Smooth muscle cell (in vitro differentiated cells): ENCODE measurements around the gene ROBO1. TPM values are rescaled to one million over a fixed set of nuclear protein-coding genes. Genes with fewer than 3 reads are reported as not detected.

Experiments
- DNase-seq: peaks from one replicate; lab custom pipeline; 2025; ENCODE audit not compliant: unreplicated experiment; lab: John Stamatoyannopoulos, UW
- H2AFZ ChIP-seq: fragments of 200-600 bp; sonication (generic); 2 replicates; pipeline ENCODE4 v1.6.0; 2016; ENCODE audit warnings: antibody characterized with exemption, low read depth, mild to moderate bottlenecking
- H3F3A ChIP-seq: fragments of 200-600 bp; sonication (generic); 2 replicates; pipeline ENCODE4 v1.6.0; 2017; ENCODE audit warnings: antibody characterized with exemption, low read depth
- H3K27ac ChIP-seq: fragments of 200-600 bp; sonication (generic); 2 replicates; pipeline ENCODE4 v1.5.1; 2016; ENCODE audit warnings: low read depth, mild to moderate bottlenecking
- H3K27me3 ChIP-seq: fragments of 200-600 bp; sonication (generic); 2 replicates; pipeline ENCODE4 v1.6.1; 2016; ENCODE audit warnings: low read depth, mild to moderate bottlenecking
- H3K36me3 ChIP-seq: fragments of 200-600 bp; sonication (generic); 2 replicates; pipeline ENCODE4 v1.5.1; 2016; ENCODE audit warnings: low read depth
- H3K4me1 ChIP-seq: fragments of 200-600 bp; sonication (generic); 2 replicates; pipeline ENCODE4 v1.5.1; 2016; ENCODE audit warnings: low read depth
- H3K4me2 ChIP-seq: fragments of 200-600 bp; sonication (generic); 2 replicates; pipeline ENCODE4 v1.6.0; 2016; ENCODE audit warnings: mild to moderate bottlenecking
- H3K4me3 ChIP-seq: fragments of 200-600 bp; sonication (generic); 2 replicates; pipeline ENCODE4 v1.5.1; 2016; ENCODE audit warnings: mild to moderate bottlenecking
- H3K79me2 ChIP-seq: fragments of 200-600 bp; sonication (generic); 2 replicates; pipeline ENCODE4 v1.6.0; 2016; ENCODE audit warnings: low read depth, mild to moderate bottlenecking
- H3K9ac ChIP-seq: fragments of 200-600 bp; sonication (generic); 2 replicates; pipeline ENCODE4 v1.6.0; 2016; ENCODE audit warnings: low read depth
- H3K9me3 ChIP-seq: fragments of 200-600 bp; sonication (generic); replicated peaks from 2 replicates; pipeline ENCODE4 v1.5.1; 2016; ENCODE audit warnings: low read depth
- H4K20me1 ChIP-seq: fragments of 200-600 bp; sonication (generic); 2 replicates; pipeline ENCODE4 v1.6.0; 2016; ENCODE audit warnings: low read depth
- whole genome bisulfite sequencing: methylation state at CpG from one replicate; pipeline ENCODE4 v1.1.7; 2016; ENCODE audit warnings: low lambda C conversion rate; 5-methylcytosine and 5-hydroxymethylcytosine counted together
- polyA plus RNA-seq: library from polyadenylated mRNA; unstranded; fragments of >200 nt; fragmentation: Nextera tagmentation; extraction: Ambion mirVana; gene quantifications from 2 replicates; pipeline ENCODE4 v1.2.1, GENCODE V29; 2016
- total RNA-seq: library from RNA; depleted of rRNA; stranded (reverse); fragments of >200 nt; gene quantifications from 2 replicates; pipeline ENCODE4 v1.2.3, GENCODE V29; 2014
- TF ChIP-seq, protein P1 (sequence below): fragments of 200-600 bp; sonication (generic); IDR thresholded peaks from 2 replicates; pipeline ENCODE4 v1.5.1; 2017; ENCODE audit warnings: borderline replicate concordance, mild to moderate bottlenecking, antibody characterized with exemption; ENCODE audit not compliant: insufficient read depth, poor library complexity, severe bottlenecking

Gene ROBO1
- total and polyA plus RNA-seq, 2 experiments from 2014 or later, result 30.5 to 79.5 TPM

GRCh38 chr3:79284781-79285180 is 483.0 kb downstream of the ROBO1 start:
- no peak overlapping the region for H2AFZ ChIP-seq
- no peaks in the 10 kb centered on the region for H3K36me3 ChIP-seq
- H3K27ac ChIP-seq, result no peak overlapping the region
- H3K4me2 ChIP-seq, result no peak overlapping the region
- no peaks in the 10 kb centered on the region for H4K20me1 ChIP-seq
- WGBS, result 90% methylated on average over 3 of the region's 3 CpGs
- H3K79me2 ChIP-seq, result no peaks in the 10 kb centered on the region
- H3K9ac ChIP-seq, result no peak overlapping the region
- H3K9me3 ChIP-seq, result no peaks in the 10 kb centered on the region
- H3K4me3 ChIP-seq, result no peak overlapping the region
- H3F3A ChIP-seq, result no peaks in the 10 kb centered on the region
- H3K4me1 ChIP-seq, result no peaks in the 10 kb centered on the region
- DNase-seq, result no peak
- no peaks in the 10 kb centered on the region for H3K27me3 ChIP-seq
- TF ChIP-seq, protein P1, sequence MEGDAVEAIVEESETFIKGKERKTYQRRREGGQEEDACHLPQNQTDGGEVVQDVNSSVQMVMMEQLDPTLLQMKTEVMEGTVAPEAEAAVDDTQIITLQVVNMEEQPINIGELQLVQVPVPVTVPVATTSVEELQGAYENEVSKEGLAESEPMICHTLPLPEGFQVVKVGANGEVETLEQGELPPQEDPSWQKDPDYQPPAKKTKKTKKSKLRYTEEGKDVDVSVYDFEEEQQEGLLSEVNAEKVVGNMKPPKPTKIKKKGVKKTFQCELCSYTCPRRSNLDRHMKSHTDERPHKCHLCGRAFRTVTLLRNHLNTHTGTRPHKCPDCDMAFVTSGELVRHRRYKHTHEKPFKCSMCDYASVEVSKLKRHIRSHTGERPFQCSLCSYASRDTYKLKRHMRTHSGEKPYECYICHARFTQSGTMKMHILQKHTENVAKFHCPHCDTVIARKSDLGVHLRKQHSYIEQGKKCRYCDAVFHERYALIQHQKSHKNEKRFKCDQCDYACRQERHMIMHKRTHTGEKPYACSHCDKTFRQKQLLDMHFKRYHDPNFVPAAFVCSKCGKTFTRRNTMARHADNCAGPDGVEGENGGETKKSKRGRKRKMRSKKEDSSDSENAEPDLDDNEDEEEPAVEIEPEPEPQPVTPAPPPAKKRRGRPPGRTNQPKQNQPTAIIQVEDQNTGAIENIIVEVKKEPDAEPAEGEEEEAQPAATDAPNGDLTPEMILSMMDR, result no peak

DNA sequence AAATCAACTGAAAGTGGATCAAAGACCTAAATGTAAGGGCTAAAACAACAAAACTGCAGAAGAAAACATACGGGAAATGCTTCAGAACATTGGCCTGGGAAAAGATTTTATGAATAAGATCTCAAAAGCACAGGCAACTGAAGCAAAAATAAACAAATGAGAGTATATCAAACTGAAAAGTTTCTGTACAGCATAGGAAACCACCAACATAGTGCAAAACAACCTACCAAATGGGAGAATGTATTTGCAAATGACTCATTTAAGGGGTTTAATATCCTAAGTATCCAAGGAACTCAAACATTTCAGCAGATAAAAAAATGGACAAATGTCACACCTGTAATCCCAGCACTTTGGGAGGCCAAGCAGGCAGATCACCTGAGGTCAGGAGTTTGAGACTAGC is 489.1 kb downstream of the ROBO1 start:
- Histone ChIP-seq H3K9me3 (no peaks in the 10 kb centered on the region), H3K79me2 (no peaks in the 10 kb centered on the region), H3K4me3 (no peak overlapping the region), H4K20me1 (no peaks in the 10 kb centered on the region), H3K27me3 (no peaks in the 10 kb centered on the region), H3K27ac (no peak overlapping the region), H3K4me2 (no peak overlapping the region), H3K4me1 (no peaks in the 10 kb centered on the region), H2AFZ (no peak overlapping the region), H3K36me3 (no peaks in the 10 kb centered on the region), H3K9ac (no peak overlapping the region), H3F3A (no peaks in the 10 kb centered on the region)
- DNase-seq, result no peak
- WGBS, result 77% methylated on average over 1 of the region's 1 CpG
- TF ChIP-seq, protein P1, result no peak

DNA sequence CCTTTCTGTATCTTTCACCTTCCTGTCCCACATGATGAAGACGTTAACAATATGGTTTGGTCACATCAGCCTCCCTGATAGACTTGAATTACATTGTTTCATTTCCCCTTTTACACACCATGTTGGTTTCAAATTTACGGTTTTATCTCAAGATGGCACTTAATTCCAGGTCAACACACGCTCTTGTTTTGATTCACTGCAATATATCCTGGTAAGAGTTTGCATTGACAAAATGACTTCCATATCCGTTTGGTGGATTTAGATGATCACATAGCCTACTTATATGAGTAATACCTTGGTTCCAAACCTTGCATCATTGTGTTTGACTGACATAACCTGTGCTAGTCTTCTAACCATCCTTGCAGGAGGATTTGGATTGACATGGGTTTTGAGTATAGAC is 499.4 kb downstream of the ROBO1 start:
- no peaks in the 10 kb centered on the region for H3K36me3 ChIP-seq
- no peaks in the 10 kb centered on the region for H3K4me1 ChIP-seq
- TF ChIP-seq, protein P1, result no peak
- no peak overlapping the region for H3K4me2 ChIP-seq
- H4K20me1 ChIP-seq, result no peaks in the 10 kb centered on the region
- no peaks in the 10 kb centered on the region for H3K27me3 ChIP-seq
- H3K4me3 ChIP-seq, result no peak overlapping the region
- H3K27ac ChIP-seq, result no peak overlapping the region
- H2AFZ ChIP-seq, result no peak overlapping the region
- no peak for DNase-seq
- H3F3A ChIP-seq, result no peaks in the 10 kb centered on the region
- no peaks in the 10 kb centered on the region for H3K79me2 ChIP-seq
- no peak overlapping the region for H3K9ac ChIP-seq
- WGBS, result 80% methylated on average over 4 of the region's 4 CpGs
- no peaks in the 10 kb centered on the region for H3K9me3 ChIP-seq

DNA sequence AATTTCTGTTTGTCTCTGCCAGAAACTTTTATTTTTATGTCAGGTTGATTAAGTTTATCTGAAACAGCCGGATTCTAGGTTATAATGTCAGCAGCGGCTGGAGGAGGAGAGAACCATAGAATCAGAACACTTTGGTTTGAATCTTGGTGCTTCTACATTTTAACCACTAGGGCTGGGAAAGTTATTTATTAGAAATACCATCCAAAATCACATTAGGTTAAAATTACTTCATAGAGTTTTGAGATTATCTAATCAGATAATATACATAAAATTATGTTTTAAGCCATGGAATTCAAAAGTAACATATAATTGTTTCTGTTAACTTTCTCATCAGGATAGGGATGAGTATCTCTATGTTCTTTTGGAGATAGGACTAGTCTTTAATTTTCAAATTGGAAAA is 502.9 kb downstream of the ROBO1 start:
- H3K27ac ChIP-seq, result no peak overlapping the region
- DNase-seq, result no peak
- no peaks in the 10 kb centered on the region for H3K4me1 ChIP-seq
- H3K9ac ChIP-seq, result no peak overlapping the region
- H4K20me1 ChIP-seq, result no peaks in the 10 kb centered on the region
- H3K9me3 ChIP-seq, result no peaks in the 10 kb centered on the region
- H3K4me2 ChIP-seq, result no peak overlapping the region
- H3K27me3 ChIP-seq, result no peaks in the 10 kb centered on the region
- H3F3A ChIP-seq, result no peaks in the 10 kb centered on the region
- H2AFZ ChIP-seq, result no peak overlapping the region
- TF ChIP-seq, protein P1, result no peak
- no peak overlapping the region for H3K4me3 ChIP-seq
- 94% methylated on average over 2 of the region's 2 CpGs for WGBS
- H3K79me2 ChIP-seq, result no peaks in the 10 kb centered on the region
- no peaks in the 10 kb centered on the region for H3K36me3 ChIP-seq
